Central memory CD4-positive, alpha-beta T cell (primary cell): ENCODE results near the gene PXDN.
"Not testable (repeated sequence)": the region's sequence is repeated elsewhere in the genome, so short reads cannot be mapped to it uniquely, and the experiment has no call there.

Source experiments
- DNase-seq: peaks from one replicate; pipeline ENCODE4 v3.0.0; 2022

The PXDN gene

DNA sequence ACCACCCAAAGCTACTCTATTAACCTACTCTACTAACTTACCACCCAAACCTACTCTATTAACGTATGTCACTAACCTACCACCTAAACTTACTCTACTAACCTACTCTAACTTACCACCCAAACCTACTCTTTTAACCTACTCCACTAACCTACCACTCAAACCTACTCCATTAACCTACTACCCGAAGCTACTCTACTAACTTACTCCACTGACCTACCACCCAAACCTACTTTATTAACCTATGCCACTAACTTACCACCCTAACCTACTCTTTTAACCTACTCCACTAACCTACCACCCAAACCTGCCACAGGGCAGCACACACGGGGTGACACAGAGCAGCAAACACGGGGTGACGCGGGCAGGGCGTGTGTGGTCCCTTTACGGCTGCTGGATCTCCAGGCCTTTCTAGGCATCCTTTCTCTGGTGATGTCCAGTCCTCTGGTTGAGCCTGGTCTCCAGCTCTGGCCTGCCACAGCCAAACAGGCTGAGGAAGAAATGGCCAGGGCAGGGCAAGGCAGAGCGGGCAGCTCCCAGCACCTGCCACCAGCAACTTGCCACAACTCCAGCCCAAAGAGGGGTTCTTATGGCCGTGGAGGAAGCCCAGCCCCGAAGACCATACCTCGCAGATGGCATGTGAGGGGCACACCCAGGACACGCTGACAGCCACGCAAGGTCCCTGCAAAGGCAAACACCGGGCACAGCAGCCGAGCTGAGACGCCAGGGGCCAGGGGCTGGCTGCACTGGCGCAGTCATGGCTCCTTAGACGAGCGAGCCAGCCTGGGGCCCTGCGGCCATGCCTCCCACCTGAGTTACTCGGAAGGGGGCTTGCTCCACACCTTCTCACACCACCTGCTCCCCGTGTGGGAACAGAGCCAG lies 25.7 kb downstream of the PXDN start:
- DNase-seq, result no peak

DNA sequence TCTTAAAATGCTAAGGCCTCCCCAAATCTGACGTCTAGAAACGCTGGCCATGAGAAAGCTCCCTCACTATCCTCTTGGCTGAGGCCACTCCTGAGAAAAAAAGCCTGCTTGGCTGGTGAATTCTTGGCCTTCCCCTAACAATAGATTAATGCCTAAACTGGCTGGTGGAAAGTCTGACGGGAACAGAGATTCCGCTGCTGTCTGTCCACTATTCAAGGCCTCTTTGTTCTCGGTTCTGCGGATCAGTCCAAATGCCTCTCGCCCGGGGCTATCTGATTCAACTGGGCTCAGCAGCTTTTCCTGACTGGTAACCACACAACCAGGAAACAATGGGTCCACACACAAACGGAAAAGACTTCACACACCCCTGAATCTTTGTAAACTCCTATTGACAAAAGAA lies 27.2 kb downstream of the PXDN start:
- no peak for DNase-seq

DNA sequence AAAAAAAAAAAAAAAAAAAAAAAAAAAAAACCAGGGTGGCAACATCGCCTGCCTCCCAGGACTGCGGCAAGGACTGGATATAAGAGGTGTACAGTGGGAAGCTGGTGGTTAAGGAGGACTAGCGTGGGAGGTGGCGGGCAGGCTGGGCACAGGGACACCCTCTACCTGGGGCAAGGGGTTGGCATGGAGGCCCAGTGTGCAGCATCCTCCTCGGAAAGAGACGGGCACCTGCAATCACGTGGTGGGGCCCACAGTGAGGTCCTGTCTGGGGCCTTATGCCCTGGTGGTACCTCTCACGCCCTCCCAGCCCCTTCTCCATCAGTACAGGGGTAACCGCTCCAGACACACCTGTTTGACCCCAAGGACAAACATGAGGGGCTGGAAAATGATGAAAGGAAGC lies 27.9 kb downstream of the PXDN start:
- DNase-seq, result no peak

DNA sequence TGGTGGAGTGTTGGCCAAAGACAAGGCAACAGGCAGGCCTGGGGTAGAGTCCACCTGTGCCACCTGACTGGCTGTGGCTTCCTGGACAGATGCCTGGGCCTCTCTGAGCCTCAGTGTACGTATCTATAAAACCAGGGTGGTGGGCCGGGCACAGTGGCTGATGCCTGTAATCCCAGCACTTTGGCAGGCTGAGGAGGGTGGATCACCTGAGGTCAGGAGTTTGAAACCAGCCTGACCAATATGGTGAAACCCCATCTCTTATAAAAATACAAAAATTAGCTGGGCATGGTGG lies 28.4 kb downstream of the PXDN start:
- not testable (repeated sequence) for DNase-seq

DNA sequence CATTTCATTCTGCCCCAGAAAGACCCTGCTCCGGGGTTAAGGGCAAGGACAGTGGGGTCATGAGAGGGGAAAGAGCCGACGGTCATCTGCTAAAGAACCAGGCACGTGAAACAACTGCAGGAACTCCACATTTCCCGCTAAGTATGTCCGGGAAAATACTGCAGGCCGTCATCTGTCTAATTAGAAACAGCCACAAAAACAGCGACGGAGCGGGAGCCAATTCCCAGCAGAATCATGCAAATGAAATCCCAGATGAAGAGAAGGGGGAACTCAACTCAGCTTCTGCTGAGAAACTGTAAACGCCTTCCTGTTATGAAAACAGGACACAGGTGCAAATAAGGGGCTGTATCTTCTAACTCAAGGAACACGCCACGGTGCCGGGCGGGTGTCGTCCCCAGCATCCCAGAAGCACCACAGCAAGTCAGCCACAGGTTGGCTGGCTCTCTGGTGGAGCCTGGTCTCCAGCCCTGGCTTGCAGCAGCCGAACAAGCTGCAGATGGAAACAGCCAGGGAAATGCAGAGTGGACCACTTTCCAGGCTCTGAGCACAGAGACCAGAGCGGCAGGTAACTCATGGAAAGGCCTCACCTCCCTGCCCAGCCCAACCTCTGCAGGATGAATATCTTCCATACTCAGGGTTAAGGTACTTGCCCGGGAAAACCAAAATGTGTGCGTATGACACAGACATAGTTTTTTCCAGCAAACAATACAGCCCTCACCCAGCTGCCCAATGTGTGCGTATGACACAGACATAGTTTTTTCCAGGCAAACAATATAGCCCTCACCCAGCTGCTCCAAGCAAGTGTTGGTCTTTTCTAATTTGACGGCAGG lies 28.9 kb downstream of the PXDN start:
- no peak for DNase-seq

DNA sequence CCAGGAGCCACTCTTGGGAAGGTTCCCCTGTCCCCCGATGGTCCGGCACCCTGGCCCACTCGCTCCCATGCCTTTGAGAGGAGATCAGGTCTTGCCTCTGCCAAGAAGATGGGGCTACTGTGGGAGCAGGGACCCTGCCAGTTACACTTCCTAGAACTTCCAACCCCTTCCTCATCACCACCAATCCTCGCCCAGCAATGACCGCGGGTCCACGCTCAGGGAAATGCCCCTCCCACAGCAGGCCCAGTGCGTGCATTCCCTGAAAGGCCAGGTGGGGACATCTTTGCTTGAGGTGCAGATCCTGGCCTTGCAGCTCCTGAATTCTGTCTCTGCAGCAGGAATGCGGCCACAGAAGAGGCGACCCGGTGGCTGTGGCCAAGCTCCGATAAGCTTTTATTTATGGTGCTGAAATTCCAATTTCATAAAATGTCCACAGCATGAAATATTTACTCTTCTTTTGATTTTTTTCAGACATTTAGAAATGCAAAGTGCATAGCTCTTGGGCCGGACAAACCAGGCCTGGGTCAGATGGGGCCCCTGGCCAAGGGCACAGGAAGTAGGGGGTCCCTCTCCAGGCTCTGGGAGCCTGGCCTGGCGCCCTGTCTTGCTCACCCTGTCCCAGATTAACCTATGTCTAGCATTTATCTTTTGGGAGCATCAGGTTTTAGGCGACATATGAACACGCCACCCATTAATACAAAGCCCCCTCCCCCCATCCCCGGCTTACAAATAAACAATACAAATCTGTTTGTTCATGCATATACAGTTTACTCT lies 29.8 kb downstream of the PXDN start:
- DNase-seq, result no peak

DNA sequence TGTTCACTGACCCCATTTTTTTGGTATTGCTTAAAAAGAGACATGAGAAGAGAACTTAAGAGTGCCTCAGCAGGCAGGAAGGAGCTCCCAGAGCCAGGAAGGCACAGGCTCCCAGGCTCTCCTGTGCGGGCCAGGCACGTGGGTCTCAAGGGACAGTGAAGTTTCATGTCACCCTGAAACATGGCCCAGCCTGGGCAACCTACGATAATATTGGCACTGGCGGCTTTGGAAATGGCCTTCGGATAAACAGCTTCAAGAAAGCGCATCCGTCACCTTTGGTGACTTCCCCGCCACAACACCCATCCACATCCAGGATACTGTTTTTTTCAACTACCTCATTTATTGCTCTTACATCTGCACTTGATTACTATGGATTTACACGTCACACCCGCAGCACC lies 30.5 kb downstream of the PXDN start:
- DNase-seq, result no peak

DNA sequence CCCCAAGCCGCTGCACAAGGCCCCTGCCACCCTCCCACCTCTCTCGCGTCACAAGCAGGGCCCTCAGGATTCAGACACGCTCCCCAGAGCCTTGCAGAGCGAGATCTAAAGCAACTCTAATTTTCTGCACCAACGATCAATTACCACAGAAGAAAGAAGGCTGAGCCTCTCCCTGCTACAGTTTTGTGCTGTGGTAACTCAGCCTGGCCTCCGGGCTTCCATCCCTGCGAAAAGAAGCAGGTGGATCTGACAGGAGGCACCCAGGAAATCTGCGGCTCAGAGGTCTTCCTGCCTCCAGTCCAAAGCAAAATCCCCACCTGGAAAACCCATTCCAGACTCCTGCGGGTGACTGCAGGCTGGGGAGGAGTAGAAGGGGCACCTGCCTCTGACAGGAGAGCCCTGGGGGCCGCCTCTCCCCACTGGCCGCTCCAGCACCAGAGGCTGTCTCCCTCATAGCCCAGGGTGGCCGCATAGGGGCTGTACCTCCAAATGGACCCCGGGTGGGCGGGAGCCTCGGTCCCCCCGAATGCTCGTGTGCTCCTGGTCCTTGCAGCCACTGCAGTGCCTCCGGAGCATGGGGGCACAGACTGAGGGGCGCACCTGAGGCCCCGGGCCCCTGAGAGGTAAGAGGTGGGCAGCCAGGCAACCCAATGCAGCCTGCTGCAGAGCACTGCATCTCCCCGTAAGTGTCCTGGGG lies 31.0 kb downstream of the PXDN start:
- DNase-seq, result no peak

DNA sequence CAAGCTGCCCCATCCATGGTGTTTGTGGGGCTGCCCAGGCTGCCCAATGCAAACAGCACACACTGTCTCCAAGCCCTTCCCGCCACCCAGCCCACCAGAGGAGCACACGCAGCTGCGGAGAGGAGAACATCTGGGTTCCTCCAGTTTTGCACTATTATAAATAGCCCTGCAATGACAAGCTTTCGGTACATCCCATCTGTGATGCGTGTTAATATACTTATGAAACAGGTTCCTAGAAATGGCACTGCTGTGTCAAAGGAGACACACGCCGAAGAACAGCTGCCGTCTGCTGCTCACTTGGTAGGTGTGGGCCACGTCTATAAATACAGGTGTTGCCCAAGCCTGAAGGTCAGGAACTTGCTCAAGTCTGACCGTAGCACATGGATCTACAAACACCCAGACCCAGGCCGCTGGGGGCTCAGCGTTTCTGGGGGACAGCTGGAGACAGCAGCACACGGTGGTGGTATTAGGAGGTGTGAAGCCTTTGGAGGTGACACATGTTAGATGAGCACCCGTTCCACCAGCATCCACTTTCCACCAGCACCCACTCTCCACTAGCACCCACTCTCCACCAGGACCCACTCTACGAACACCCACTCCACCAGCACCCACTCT lies 34.3 kb downstream of the PXDN start:
- no peak for DNase-seq

DNA sequence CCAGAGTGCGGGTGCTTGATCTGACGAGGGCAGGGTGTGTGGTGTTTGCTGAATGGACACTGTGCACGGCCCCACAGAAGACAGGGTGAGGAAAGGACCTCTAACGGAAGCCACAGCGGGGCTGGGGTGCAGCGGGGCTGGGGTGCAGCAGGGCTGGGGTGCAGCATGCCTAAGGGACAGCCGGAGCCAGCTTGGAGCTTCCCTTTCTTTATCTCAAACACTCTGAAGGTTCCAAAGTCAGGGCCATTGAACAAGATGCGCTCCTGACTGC lies 35.0 kb downstream of the PXDN start:
- DNase-seq, result no peak

DNA sequence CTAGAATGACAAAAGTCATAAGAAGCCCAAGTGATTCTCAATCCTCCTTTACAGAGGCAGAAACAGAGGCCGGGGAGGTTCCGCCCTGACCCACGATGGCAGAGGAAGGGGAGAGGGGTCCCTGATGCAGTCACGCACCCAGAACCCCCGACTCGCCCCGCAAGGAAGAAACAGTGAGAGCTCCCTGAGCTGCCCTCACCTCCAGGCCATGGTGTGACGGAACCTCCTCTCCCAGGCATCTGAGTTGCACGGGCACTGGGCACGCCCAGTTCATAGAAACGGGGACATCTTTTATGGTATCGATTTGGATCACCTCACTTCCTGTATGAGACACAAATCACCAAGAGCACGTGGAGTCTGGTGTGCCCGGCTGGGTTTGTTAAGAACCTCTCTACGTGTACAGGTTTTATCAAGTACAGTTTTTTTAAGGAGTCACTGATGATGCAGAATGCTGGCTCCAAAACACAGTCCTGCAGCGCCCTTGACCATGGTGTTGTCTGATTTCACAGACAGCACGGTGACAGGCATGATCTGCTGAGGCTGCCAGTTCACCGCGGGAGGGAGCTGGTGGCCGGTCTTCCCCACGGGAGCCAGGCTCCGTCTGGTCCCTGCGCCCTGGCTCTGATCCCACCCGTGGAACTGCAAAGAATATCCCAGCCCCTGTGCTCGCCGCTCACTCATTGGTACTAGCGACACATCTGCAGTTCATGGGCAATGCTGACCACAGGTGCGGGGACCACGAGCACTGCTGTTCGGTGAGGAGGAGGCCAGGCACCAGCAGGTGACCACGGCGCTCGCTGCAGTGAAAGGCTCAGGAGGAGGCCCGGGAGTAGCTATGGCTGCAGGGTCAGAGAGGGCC lies 35.6 kb downstream of the PXDN start:
- DNase-seq, result no peak

DNA sequence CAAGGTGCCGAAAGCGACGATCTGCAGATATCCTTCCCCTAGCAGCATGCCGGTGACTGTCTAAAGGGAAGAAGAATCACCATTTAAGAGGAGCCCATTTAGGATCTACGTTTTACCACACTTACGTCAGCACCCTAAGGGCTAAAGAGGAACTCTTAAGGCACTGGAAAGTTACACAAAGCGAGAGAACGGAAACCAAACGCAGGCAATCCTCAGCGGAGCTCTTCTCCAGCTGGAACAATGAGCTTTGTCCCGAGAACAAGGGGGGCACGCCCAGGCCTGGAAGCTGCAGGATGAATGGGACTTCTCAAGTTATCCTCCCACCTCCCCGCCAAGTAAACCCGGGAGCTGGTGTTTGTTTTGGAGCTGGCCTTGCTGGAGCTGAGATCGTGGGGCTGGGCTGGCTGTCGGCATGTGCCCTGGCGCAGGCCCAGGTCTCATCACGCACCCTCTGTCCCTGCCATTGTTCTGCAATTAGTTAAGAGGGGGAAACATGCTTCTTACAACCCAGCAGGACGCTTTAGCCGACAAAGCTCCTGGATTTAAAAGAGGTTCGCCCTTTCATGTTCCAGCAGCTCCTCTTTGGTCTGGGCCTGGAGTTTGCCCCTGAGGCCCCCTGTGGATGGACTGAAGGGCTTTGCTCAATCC lies 36.4 kb downstream of the PXDN start:
- DNase-seq, result no peak

DNA sequence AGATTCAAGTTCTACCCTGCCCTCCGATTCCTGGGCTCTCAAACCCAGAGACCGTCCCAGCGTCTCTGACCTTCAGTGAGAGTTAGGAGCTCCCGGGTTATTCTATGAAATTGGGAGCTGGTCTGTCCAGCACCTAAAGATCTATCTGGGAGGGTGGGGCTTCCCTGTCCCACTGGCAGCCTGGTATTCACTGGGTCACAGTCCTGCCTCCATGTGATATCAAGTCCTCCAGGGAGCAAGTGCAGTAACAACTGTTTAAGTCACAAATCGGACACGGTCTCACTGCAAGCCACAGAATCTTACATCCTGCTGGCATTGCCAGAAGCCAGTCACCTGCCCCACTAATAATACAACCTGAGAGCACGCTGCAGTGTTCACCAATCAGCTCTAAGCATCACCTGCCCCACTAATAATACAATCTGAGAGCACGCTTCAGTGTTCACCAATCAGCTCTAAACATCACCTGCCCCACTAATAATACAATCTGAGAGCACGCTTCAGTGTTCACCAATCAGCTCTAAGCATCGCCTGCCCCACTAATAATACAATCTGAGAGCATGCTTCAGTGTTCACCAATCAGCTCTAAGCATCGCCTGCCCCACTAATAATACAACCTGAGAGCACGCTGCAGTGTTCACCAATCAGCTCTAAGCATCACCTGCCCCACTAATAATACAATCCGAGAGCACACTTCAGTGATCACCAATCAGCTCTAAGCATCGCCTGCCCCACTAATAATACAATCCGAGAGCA lies 38.0 kb downstream of the PXDN start:
- DNase-seq, result not testable (repeated sequence)

DNA sequence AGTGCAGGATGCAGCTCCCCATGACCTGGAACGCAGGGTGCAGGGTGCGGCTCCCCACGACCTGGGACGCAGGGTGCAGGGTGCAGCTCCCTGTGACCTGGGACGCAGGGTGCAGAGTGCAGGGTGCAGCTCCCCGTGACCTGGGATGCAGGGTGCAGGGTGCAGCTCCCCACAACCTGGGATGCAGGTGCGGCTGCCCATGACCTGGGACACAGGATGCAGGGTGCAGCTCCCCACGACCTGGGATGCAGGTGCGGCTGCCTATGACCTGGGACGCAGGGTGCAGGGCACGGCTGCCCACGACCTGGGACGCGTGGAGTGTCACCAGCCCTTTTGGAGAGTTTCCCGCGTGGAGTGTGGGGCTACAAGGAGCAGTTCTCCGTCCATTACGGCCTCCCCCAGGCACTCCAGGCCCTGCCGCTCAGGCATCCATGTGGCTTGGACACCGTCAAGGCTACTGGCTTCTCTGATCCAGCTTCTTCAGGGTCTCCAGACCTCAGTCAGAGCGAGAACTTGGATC lies 38.7 kb downstream of the PXDN start:
- no peak for DNase-seq

DNA sequence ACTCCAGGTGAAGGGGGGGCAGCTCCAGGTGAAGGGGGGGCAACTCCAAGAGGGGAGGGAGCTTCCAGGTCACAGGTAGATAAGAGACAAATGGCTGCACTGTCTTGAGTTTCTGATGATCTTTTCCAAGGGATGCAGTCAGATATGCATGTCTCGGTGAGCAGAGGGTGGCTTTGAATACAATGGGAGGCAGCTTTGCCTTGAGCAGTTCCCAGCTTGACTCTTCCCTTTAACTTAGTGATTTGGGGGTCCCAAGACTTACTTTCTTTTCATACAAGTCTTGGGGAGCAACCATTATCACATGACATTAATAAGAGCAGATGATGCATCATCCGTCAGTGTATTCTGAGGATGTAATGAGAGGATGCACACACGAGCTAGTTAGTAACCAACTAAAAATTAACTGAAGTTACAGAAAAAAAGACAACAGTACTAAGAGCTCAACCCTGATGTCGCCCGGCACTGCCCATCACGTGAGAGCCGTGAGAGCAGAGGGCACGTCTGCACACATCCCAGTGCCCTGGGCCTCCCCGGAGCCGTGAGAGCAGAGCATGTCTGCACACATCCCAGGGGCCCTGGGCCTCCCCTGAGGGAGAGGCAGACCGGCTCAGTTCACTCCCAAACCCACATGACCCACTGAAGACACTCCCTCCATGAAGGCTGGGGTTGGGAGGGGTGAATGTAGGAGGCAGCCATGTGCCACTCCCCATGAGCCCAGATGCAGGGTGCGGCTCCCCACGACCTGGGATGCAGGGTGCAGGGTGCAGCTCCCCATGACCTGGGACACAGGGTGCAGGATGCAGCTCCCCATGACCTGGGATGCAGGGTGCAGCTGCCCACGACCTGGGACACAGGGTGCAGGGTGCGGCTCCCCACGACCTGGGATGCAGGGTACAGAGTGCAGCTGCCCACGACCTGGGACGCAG lies 39.4 kb downstream of the PXDN start:
- DNase-seq, result no peak

DNA sequence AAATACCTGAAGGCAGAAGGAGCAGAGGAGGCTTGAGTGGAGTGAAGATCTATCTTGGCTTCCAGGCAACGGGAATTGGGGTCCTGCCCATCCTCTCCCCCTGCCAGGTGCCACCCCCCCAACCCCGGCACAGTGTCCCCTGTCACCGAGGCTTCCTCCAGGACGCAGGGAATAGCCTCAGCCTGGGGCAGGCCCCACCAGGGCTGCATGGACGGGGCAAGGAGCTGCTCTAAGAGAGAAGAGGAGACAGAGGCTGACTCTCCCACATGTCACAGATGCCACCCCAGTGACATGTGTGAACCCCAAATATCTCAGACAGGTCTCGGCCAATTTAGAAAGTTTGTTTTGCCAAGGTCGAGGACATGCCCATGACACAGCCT lies 42.1 kb downstream of the PXDN start:
- no peak for DNase-seq

DNA sequence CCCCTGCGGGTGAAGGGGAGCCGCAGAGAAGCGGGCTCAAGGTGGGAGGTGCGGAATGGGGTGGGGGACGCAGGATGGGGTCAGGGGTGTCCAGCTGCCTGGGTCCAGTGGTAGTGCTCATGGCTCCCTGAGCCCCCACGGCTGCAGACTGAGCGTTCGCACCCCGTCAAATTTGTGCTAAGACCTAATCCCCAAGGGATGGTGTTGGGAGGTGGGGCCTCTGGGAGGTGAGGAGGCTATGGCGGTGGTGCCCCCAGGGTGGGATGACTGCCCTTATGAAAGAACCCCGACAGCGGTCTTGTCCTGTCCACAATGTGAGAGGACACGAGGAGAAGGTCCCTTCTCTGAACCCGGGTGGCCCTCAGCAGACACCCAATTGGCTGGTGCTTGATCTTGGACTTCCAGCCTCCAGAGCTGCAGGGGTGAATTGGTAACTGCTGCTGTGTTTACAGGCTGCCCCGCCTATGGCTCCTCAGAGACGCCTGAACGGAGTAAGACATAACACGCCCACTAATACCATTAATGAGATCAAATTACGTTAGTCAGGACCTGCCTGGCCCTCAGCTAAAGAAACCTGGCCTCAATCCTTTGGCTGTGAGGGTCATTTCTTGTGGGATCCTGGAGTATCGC lies 42.6 kb downstream of the PXDN start:
- DNase-seq, result no peak

DNA sequence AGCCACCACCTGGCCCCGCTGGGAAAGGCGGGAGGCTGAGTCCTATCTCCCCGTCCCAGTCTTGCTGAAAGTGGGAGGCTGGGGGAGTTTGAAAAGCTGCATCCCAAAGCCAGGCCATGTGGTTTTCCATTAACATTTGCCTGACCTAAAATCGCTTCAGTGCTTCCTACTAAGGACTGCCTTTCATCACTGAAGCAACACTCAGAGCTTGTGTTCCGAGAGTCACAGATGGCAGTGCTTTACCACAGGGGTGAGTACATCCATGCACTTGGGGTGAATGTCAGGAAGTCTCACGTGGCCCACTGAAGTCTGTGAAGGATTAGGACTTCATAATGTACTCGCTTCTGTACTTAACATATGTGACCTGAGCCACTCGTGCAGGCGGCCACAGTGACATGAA lies 43.3 kb downstream of the PXDN start:
- DNase-seq, result no peak

DNA sequence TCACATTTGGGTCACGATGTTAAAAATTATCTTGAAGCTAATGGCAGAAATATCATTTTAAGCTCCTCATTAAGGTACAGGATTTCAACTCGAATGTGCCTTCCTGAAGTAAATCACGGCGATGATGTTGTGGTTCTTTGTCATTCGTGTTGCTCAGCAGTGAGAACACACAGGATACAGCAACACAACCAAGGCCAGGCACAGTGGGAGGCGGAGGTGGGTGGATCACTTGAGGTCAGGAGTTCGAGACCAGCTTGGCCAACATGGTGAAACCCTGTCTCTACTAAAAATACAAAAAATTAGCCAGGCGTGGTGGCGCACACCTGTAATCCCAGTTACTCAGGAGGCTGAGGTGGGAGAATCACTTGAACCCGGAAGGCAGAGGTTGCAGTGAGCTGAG lies 43.9 kb downstream of the PXDN start:
- DNase-seq, result not testable (repeated sequence)
